ENCODE data around the gene CPNE5.

CPNE5 gene

GRCh38 chr6:36697481-36697903 lies 141.8 kb downstream of the CPNE5 start, which contains the start of gene RAB44:
Gene RAB44 (plus strand): TSS chr6:36697826. CDS start chr6:36704236, 6,410 bp downstream.
- DNase-seq = no peak

- DNase-seq = no peak
Observed at GRCh38 chr6:36695414-36695813, 143.8 kb downstream of the CPNE5 start.

GRCh38 chr6:36694616-36695015 lies 144.6 kb downstream of the CPNE5 start:
- DNase-seq = no peak

GRCh38 chr6:36692861-36693702 lies 146.2 kb downstream of the CPNE5 start:
- no peak for DNase-seq

- peak; percentile 47 for DNase-seq
Observed at GRCh38 chr6:36692220-36692619, 147.0 kb downstream of the CPNE5 start.

GRCh38 chr6:36691612-36692011 lies 147.6 kb downstream of the CPNE5 start:
- no peak for DNase-seq

GRCh38 chr6:36691011-36691410 lies 148.2 kb downstream of the CPNE5 start:
- DNase-seq = no peak
